ENCODE results near the gene ELK3. TPM values are rescaled to one million over a fixed set of nuclear protein-coding genes. Genes with fewer than 3 reads are reported as not detected.
"Not testable (repeated sequence)": the region's sequence is repeated elsewhere in the genome, so short reads cannot be mapped to it uniquely, and the experiment has no call there.

Gene ELK3
- total RNA-seq, 2 experiments from 2014 or later = 18.3 to 19.2 TPM

- POLR2A ChIA-PET = no interaction called here
- CTCF ChIA-PET = no interaction called here
These were observed 80.2 kb downstream of the ELK3 start for GRCh38 chr12:96274331-96274730.

- CTCF ChIA-PET = no interaction called here
- POLR2A ChIA-PET = no interaction called here
These were observed 91.0 kb downstream of the ELK3 start for GRCh38 chr12:96285158-96285557.

GRCh38 chr12:96289067-96289466 lies 94.9 kb downstream of the ELK3 start:
- POLR2A ChIA-PET = no interaction called here

GRCh38 chr12:96293093-96293492 lies 98.9 kb downstream of the ELK3 start:
- ChIA-PET CTCF (no interaction called here), POLR2A (no interaction called here)

More at GRCh38 chr12:96289067-96289466, 94.9 kb downstream of the ELK3 start:
- CTCF ChIA-PET = no interaction called here

GRCh38 chr12:96294831-96295230 lies 100.7 kb downstream of the ELK3 start:
- ChIA-PET CTCF (no interaction called here), POLR2A (interaction anchor here (1.0 kb wide), 1 partner anchor 106 kb away, joined by 3 read pairs; the partner anchor contains the start of gene CDK17)

GRCh38 chr12:96295532-96296160 lies 101.5 kb downstream of the ELK3 start:
- ChIA-PET POLR2A (interaction anchor here (1.0 kb wide), 1 partner anchor 105 kb away, joined by 3 read pairs; the partner anchor contains the start of gene CDK17), CTCF (no interaction called here)

- ChIA-PET POLR2A (no interaction called here), CTCF (no interaction called here)
These were observed 103.3 kb downstream of the ELK3 start for GRCh38 chr12:96297504-96297903.

- POLR2A ChIA-PET = no interaction called here
- CTCF ChIA-PET = interaction anchor here (0.7 kb wide), 1 partner anchor 29 kb away, joined by 3 read pairs; no protein-coding TSS in a partner anchor
These were observed 105.9 kb downstream of the ELK3 start for GRCh38 chr12:96300064-96300463.

- POLR2A ChIA-PET = no interaction called here
- CTCF ChIA-PET = interaction anchor here (0.6 to 0.7 kb wide), 3 partner anchors 35 to 99 kb away, joined by 3 to 4 read pairs (median 3); partner anchors contain the start of gene CDK17
These were observed 107.6 kb downstream of the ELK3 start for GRCh38 chr12:96301732-96302131.

GRCh38 chr12:96302687-96303310 lies 108.6 kb downstream of the ELK3 start:
- ChIA-PET CTCF (no interaction called here), POLR2A (no interaction called here)

- ChIA-PET POLR2A (no interaction called here), CTCF (no interaction called here)
These were observed 109.5 kb downstream of the ELK3 start for GRCh38 chr12:96303653-96304052.

GRCh38 chr12:96305665-96306064 lies 111.5 kb downstream of the ELK3 start:
- CTCF ChIA-PET = interaction anchor here (0.6 kb wide), 1 partner anchor 390 kb away, joined by 3 read pairs; no protein-coding TSS in a partner anchor

GRCh38 chr12:96308881-96309280 lies 114.7 kb downstream of the ELK3 start:
- CTCF ChIA-PET = no interaction called here
- POLR2A ChIA-PET = interaction anchor here (0.6 kb wide), 1 partner anchor 77 kb away, joined by 3 read pairs; no protein-coding TSS in a partner anchor

More at GRCh38 chr12:96305665-96306064, 111.5 kb downstream of the ELK3 start:
- POLR2A ChIA-PET = no interaction called here

GRCh38 chr12:96310067-96310466 lies 115.9 kb downstream of the ELK3 start:
- CTCF ChIA-PET = no interaction called here

GRCh38 chr12:96311191-96311590 lies 117.0 kb downstream of the ELK3 start:
- CTCF ChIA-PET = no interaction called here
- POLR2A ChIA-PET = no interaction called here

More at GRCh38 chr12:96310067-96310466, 115.9 kb downstream of the ELK3 start:
- POLR2A ChIA-PET = no interaction called here

- POLR2A ChIA-PET = interaction anchor here (0.6 kb wide), 1 partner anchor 118 kb away, joined by 3 read pairs; no protein-coding TSS in a partner anchor
- CTCF ChIA-PET = no interaction called here
These were observed 119.4 kb downstream of the ELK3 start for GRCh38 chr12:96313606-96314005.

- ChIA-PET CTCF (interaction anchor here (0.5 kb wide), 1 partner anchor 63 kb away, joined by 3 read pairs; no protein-coding TSS in a partner anchor), POLR2A (interaction anchor here (0.8 kb wide), 1 partner anchor 84 kb away, joined by 3 read pairs; no protein-coding TSS in a partner anchor)
These were observed 120.5 kb downstream of the ELK3 start for GRCh38 chr12:96314723-96315122.

- CTCF ChIA-PET = interaction anchor here (1.2 kb wide), 1 partner anchor 9 kb away, joined by 3 read pairs; no protein-coding TSS in a partner anchor
- POLR2A ChIA-PET = interaction anchor here (0.8 kb wide), 1 partner anchor 83 kb away, joined by 3 read pairs; no protein-coding TSS in a partner anchor
These were observed 121.7 kb downstream of the ELK3 start for GRCh38 chr12:96315741-96316481.

- POLR2A ChIA-PET, CTCF ChIA-PET: not testable (repeated sequence)
These were observed 123.6 kb downstream of the ELK3 start for GRCh38 chr12:96317801-96318200.

All from activated CD8-positive, alpha-beta memory T cell treated with anti-CD3 and anti-CD28 coated beads for 36 hours (primary cell).